Ovary (tissue), 9 donors: ENCODE results near the gene TCEANC2. TPM values are rescaled to one million over a fixed set of nuclear protein-coding genes. Genes with fewer than 3 reads are reported as not detected.
A peak's percentile ranks its signal among the peaks of the same experiment; 100 is the strongest.

Source experiments
- DNase-seq, 5 donors: peaks; one replicate each; pipeline ENCODE4 v3.0.0-alpha.2; 2019 to 2020
- H3K27ac ChIP-seq, 2 donors: fragments of 200-600 bp; one replicate each; pipeline versions ENCODE4 v1.5.1 to v1.8.0; 2019 to 2022
- H3K27me3 ChIP-seq: fragments of 200-600 bp; one replicate; pipeline ENCODE4 v1.8.0; 2022
- H3K36me3 ChIP-seq: fragments of 200-600 bp; sonication (generic); one replicate; pipeline ENCODE4 v1.5.1; 2019
- H3K4me1 ChIP-seq: one replicate; pipeline ENCODE4 v1.8.1; 2013; ENCODE audit warnings: mild to moderate bottlenecking, moderate library complexity; ENCODE audit not compliant: insufficient read depth
- H3K4me3 ChIP-seq: fragments of 200-600 bp; sonication (generic); one replicate; pipeline ENCODE4 v1.5.1; 2017
- H3K9me3 ChIP-seq, 2 donors: fragments of 200-600 bp in 1 of 2; sonication (generic) in 1 of 2; one replicate each; pipeline versions ENCODE4 v1.5.1 to v1.8.1; 2013 to 2019; ENCODE audit warnings: mild to moderate bottlenecking in 1 of 2, moderate library complexity in 1 of 2
- CTCF ChIP-seq, 3 donors: fragments of 450-650 bp in 2 of 3; fragments of 200-600 bp in 1 of 3; IDR thresholded peaks; one replicate each; pipeline versions ENCODE4 v1.5.1 to v1.8.0; 2016 to 2022; ENCODE audit warnings: antibody characterized with exemption in 3 of 3, mild to moderate bottlenecking in 1 of 3
- EP300 ChIP-seq: sonication (generic); formaldehyde crosslinking; IDR thresholded peaks from one replicate; pipeline ENCODE4 v1.6.1; 2017; ENCODE audit warnings: antibody characterized with exemption
- POLR2A ChIP-seq: fragments of 450-650 bp; IDR thresholded peaks from one replicate; pipeline ENCODE4 v1.6.1; 2017; ENCODE audit warnings: antibody characterized with exemption, mild to moderate bottlenecking, moderate library complexity
- WGBS, 3 donors: extraction: QIAGEN DNeasy Blood & Tissue Kit in 1 of 3; methylation state at CpG; one replicate each; pipeline versions ENCODE4 v1.1.5 to v1.1.7; 2013 to 2017; 5-methylcytosine and 5-hydroxymethylcytosine counted together
- intact Hi-C, 4 donors: fragments of 100-400 bp; cut with DNase I; formaldehyde crosslinking; loops; one replicate each; pipeline versions ENCODE4 v1.11.0 to v1.15.1; 2022 to 2023
- polyA plus RNA-seq, 2 donors: library from polyadenylated mRNA; stranded (reverse); fragments of 200-250 nt in 1 of 2; fragments of 350-450 nt in 1 of 2; fragmentation: Illumina TruSeq in 1 of 2; extraction: RNeasy Lipid Tissue Mini Kit (QIAGEN cat#74804) in 1 of 2; gene quantifications; one replicate each; pipeline ENCODE4 v1.2.3, GENCODE V29; 2013 to 2014
- total RNA-seq, 7 donors: library from RNA; depleted of rRNA in 2 of 7; stranded (reverse); fragments of >200 nt in 2 of 7; fragmentation: NEBNext Ultra II Directional in 3 of 7; extraction: Animal tissue kit (Norgen Biotek cat#: 25700) in 3 of 7; gene quantifications; one replicate each; pipeline versions ENCODE4 v1.1.0 to v1.2.4, GENCODE V29; 2016 to 2023
- donor health status: DM: no; HTN: no; CAD: no; lungs with moderate emphysema.
- donor health status: DM: no; HTN: no; CAD: no.
- donor health status: Bipolar disorder and iron deficiency.
- donor health status: DM: yes; HTN: yes; CAD: no.
- donor health status: DM: no; HTN: no; CAD: no.
- donor health status: DM: yes; HTN: yes; CAD: no.

TCEANC2 gene
- total and polyA plus RNA-seq, 9 donors, result 1.8 to 5.2 (median 3.0) TPM

- 54 to 58% (median 55%) methylated on average over 33 of the region's 33 CpGs for WGBS, 3 donors
- no peaks in the 10 kb centered on the region for H3K36me3 ChIP-seq
- no peaks in the 10 kb centered on the region for H3K9me3 ChIP-seq
- intact Hi-C loops, result loop anchor here (5.0 to 10.0 kb wide), 6 partner anchors 151 to 371 kb away; partner anchors contain the start of gene SSBP3 (in 3 of the 4)
- TF ChIP-seq CTCF (IDR thresholded peaks at IDR 0.05), result no peak
- H3K4me1 ChIP-seq, result peaks cover 4% of the 10 kb centered on the region
- H3K4me3 ChIP-seq, result no peak overlapping the region
- H3K27me3 ChIP-seq, result no peaks in the 10 kb centered on the region
- H3K27ac ChIP-seq, result no peak overlapping the region
- peak in 1 of 5 donors; percentile 34 for DNase-seq
Observed at GRCh38 chr1:54120698-54121481, 67.5 kb downstream of the TCEANC2 start.

- no peak for TF ChIP-seq EP300
- peak; percentile 76 to 83 (median 80) for TF ChIP-seq CTCF (IDR thresholded peaks at IDR 0.05)
- Histone ChIP-seq H3K36me3 (no peaks in the 10 kb centered on the region), H3K4me1 (peaks cover 4% of the 10 kb centered on the region), H3K27ac (no peak overlapping the region), H3K27me3 (no peaks in the 10 kb centered on the region), H3K4me3 (no peak overlapping the region), H3K9me3 (no peaks in the 10 kb centered on the region)
- 9 to 13% (median 10%) methylated on average over 35 to 36 of the region's 36 CpGs for WGBS, 3 donors
- peak; percentile 85 to 91 (median 89) for DNase-seq
- intact Hi-C loops, result loop anchor here (5.0 to 10.0 kb wide), 6 partner anchors 151 to 371 kb away; partner anchors contain the start of gene SSBP3 (in 3 of the 4)
Observed at GRCh38 chr1:54121482-54122134, 68.2 kb downstream of the TCEANC2 start.

GRCh38 chr1:54122135-54122751 is 68.8 kb downstream of the TCEANC2 start:
- WGBS, 3 donors, result 62 to 78% (median 74%) methylated on average over 14 of the region's 14 CpGs
- peak in 1 of 5 donors; percentile 42 for DNase-seq
- Histone ChIP-seq H3K9me3 (no peaks in the 10 kb centered on the region), H3K27me3 (no peaks in the 10 kb centered on the region), H3K4me1 (peaks cover 4% of the 10 kb centered on the region), H3K27ac (no peak overlapping the region), H3K4me3 (no peak overlapping the region), H3K36me3 (no peaks in the 10 kb centered on the region)
- TF ChIP-seq EP300 (no peak), CTCF (IDR thresholded peaks at IDR 0.05) (no peak), POLR2A (no peak)
- intact Hi-C loops, result loop anchor here (5.0 to 10.0 kb wide), 6 partner anchors 150 to 370 kb away; partner anchors contain the start of gene SSBP3 (in 3 of the 4)

GRCh38 chr1:54122992-54123391 is 69.6 kb downstream of the TCEANC2 start:
- intact Hi-C loops, result loop anchor here (5.0 to 10.0 kb wide), 6 partner anchors 149 to 369 kb away; partner anchors contain the start of gene SSBP3 (in 3 of the 4)
- DNase-seq, result peak in 1 of 5 donors; percentile 35
- TF ChIP-seq CTCF (IDR thresholded peaks at IDR 0.05), result no peak
- WGBS, 3 donors, result 90 to 94% (median 93%) methylated on average over 8 of the region's 8 CpGs
- Histone ChIP-seq H3K36me3 (no peaks in the 10 kb centered on the region), H3K4me3 (no peak overlapping the region), H3K27ac (no peak overlapping the region), H3K4me1 (peaks cover 4% of the 10 kb centered on the region), H3K27me3 (no peaks in the 10 kb centered on the region), H3K9me3 (no peaks in the 10 kb centered on the region)
